GM13976 (cell line): Measurements from ENCODE around the gene TTLL9.
"Not testable (repeated sequence)": the region's sequence is repeated elsewhere in the genome, so short reads cannot be mapped to it uniquely, and the experiment has no call there.

Experiments
- DNase-seq: peaks from one replicate; pipeline ENCODE4 v3.0.0; 2012; ENCODE audit warnings: low spot score
- in situ Hi-C: fragments of 300-500 bp; cut with MboI; formaldehyde crosslinking; loops from one replicate; pipeline ENCODE4 v1.12.0; 2022; ENCODE audit warnings: low sequenced_read_pairs, mixed read lengths, inconsistent platforms; ENCODE audit not compliant: unreplicated experiment
- TF ChIP-seq, protein P1 (sequence below): IDR thresholded peaks from 2 replicates; pipeline ENCODE4 v1.5.1; 2012; ENCODE audit warnings: borderline replicate concordance, mild to moderate bottlenecking; ENCODE audit not compliant: insufficient read depth; ENCODE audit errors: extremely low read depth, missing control alignments, control extremely low read depth

The TTLL9 gene

DNA sequence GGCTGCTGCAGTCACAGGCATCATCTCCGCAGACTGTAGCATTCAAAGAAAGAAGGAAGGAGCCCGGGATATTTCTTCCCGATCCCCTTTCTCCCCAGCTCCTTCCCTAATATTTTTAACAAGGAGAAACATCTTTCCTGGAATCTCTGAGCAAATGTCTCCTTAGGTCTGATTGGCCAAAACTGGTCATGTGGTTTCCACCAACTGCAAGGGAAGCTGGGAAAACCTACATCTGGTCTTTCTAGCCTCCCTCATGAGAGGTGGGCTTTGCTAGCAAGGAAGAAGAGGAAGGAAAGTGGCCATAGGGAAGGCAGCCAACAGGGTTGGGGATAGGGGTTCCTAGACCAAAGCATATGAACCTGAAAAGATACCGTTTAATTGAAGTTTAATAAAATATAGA lies 46.3 kb downstream of the TTLL9 start:
- in situ Hi-C loops = no loop called here
- TF ChIP-seq, protein P1, sequence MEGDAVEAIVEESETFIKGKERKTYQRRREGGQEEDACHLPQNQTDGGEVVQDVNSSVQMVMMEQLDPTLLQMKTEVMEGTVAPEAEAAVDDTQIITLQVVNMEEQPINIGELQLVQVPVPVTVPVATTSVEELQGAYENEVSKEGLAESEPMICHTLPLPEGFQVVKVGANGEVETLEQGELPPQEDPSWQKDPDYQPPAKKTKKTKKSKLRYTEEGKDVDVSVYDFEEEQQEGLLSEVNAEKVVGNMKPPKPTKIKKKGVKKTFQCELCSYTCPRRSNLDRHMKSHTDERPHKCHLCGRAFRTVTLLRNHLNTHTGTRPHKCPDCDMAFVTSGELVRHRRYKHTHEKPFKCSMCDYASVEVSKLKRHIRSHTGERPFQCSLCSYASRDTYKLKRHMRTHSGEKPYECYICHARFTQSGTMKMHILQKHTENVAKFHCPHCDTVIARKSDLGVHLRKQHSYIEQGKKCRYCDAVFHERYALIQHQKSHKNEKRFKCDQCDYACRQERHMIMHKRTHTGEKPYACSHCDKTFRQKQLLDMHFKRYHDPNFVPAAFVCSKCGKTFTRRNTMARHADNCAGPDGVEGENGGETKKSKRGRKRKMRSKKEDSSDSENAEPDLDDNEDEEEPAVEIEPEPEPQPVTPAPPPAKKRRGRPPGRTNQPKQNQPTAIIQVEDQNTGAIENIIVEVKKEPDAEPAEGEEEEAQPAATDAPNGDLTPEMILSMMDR = no peak
- no peak for DNase-seq

DNA sequence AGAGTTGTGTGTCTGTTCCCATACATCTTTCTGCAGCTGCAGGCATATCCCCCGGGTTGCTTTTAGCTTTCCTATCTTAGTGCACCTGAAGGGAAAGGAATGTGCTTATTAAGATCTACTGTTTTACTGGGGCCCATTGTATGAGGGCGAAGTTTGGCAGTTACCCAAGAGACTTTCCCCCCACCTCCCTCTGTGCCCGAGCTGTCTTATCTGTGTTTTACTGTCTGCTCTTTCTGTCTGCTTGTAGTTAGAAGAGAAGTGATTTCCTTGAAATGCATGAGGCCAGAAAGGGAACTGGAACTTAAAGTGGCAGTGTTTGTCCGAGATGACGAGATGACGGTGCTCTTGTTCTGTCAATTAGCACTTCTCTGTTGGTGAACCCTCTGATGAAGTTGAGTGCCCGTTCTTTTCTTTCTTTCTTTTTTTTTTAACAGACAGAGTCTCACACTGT lies 47.6 kb downstream of the TTLL9 start:
- DNase-seq, in situ Hi-C loops: not testable (repeated sequence)

DNA sequence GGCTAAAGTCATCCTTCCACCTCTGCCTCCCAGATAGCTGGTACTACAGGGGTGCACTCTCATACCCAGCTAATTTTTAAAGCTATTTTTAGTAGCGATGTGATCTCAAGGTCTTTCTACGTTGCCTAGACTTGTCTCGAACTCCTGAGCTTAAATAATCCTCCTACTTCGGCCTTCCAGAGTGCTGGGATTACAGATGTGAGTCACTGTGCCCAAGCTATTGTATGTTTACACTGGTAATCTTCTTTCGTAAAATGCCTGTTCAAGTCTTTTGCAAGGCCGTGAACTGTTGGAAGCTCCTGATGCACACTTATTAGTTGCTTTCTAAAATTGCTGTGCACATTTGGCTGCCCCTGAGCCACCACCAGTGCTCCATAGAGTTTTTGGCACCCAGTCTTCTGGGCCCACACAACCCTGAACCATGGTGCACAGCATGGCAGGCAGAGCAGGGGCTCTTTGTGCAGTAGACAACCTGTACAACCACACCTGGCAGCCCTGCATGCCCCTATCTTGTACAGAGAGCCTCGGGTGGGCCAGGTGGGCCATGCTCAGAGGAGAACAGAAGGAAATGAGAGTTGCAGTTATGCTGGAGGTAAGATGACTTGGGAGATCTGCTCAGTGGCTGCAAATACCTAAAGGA lies 48.2 kb downstream of the TTLL9 start:
- TF ChIP-seq, protein P1 = no peak
- DNase-seq = no peak
- in situ Hi-C loops = no loop called here

DNA sequence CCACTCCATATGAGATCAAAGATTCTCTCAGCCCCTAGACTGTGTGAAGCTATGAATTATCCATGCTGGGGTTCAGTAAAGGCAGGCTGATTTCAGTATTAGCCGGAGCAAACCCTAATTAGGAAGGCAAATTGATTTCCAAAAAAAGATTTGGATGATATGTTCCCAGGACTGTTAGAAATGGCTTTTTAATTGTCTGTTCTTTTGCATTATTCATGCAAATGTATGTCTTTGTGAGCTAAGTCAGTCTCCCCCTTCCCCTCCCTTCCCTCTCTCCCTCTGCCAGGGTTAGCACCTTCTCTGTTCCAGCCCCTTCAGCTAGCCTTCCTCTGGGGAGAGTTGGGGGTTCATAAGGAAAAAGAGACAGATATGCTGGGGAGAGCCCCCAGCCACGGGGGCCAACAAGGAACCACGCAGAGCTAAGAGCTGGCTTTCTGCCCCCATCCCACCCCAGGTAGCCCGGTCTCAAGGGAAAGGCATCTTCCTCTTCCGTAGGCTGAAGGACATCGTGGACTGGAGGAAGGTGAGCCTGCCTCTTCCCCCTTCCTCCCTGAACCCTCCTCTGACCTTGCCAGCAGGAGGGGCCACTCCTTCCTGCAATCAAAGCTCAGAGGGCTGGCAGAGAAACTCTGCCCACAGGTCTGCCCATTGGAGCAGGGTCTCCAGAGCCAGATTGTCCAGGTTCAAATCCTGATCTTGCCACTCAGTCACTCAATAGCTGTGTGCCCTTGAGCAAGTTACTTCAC lies 49.1 kb downstream of the TTLL9 start:
- no peak for DNase-seq
- TF ChIP-seq, protein P1 = no peak
- in situ Hi-C loops = no loop called here

DNA sequence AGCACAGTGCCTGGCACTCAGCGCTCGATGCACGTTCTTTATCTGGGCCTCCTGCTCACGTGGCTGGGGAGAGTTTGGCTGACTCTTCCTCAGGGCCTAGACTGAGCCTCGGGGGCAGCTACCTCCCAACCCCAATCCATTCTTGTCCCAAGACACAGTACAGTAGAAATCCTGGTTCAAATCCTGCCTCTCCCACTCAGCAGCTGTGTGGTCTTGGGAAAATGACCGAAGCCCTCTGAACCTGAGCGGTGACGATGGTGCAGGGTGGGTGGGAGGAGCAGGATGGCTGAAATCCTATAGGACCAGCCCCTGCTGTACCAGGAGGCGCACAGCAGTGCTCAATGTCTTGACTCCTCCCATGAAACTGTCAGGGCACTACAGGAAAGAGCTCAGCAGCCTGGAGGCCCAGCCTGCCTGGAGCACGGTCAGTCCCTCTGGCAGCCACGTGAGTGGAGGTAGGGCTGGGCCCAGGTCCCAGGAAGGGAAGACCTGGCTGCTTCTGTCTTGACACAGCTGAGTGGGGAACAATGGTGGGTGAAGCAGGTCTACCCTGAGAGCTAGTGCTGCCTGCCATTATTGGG lies 49.9 kb downstream of the TTLL9 start:
- in situ Hi-C loops = no loop called here
- DNase-seq = no peak
- TF ChIP-seq, protein P1 = no peak

DNA sequence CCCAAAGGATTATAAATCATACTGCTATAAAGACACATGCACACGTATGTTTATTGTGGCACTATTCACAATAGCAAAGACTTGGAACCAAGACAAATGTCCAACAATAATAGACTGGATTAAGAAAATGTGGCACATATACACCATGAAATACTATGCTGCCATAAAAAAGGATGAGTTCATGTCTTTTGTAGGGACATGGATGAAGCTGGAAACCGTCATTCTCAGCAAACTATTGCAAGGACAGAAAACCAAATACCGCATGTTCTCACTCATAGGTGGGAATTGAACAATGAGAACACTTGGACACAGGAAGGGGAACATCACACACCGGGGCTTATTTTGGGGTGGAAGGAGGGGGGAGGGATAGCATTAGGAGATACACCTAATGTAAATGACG lies 51.0 kb downstream of the TTLL9 start:
- in situ Hi-C loops, DNase-seq: not testable (repeated sequence)

DNA sequence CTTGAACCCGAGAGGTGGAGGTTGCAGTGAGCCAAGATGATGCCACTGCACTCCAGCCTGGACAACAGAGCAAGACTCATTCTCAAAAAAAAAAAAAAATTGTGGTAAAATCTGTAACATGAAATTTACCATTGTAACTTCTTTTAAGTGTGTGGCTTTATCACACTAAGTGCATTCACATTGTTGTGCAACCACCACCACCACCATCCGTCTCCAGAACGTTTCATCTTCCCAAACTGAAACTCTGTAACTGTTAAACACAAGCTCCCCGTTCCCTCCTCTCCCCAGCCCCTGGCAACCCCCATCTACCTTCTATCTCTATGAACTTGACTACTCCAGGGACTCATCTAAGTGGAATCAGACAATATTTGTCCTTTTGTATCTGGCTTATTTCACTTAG lies 51.7 kb downstream of the TTLL9 start:
- no peak for DNase-seq
- TF ChIP-seq, protein P1 = no peak
- in situ Hi-C loops = no loop called here
